HG03135 (cell line): ENCODE data around the gene SLC17A9.
"Not testable (repeated sequence)": the region's sequence is repeated elsewhere in the genome, so short reads cannot be mapped to it uniquely, and the experiment has no call there.

ENCODE experiments used
- ATAC-seq: cut with Tn5 transposase; IDR thresholded peaks from one replicate; pipeline ENCODE4 v1.9.1; 2021; ENCODE audit warnings: mild to moderate bottlenecking, moderate library complexity; ENCODE audit not compliant: unreplicated experiment

Gene SLC17A9

DNA sequence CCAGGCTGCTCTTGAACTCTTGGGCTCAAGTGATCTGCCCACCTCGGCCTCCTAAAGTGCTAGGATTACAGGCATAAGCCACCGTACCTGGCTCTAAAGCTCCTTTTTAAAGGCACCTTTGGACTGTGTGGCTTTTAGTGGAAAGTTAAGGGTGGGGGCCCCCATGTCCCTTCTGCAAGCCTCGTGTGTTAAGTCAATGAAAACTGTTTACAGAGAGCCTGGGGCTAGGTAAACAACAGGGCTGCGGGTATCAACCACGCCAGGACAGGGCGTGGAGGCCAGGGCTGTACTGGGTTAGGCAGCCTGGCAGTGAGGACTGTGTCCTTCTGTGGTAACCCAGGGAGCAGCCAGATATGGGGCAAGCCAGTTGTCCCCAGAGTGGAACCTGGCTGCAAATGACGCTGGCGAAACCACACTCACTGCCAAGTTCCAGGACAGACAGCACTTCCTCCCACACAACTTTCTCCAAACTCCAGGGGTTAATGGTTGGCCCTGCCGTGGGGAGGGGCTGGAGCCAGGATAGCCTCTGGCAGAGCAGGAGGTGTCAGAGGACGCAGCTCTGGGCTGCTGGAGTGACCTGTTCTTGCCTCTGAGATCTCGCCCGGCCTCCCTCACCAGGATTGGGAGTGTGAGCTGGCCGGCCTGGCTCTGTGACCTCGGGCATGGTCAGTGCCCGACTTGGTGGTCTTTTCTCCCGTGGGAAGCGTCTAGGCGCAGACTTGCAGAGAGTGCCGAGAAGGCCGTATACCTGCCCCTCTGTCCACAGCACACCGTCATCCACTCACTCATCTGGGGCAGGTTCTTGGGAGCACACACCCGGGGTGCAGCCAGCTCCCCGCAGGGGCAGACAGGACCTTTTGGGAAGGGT is 3.2 kb downstream of the SLC17A9 start:
- no peak for ATAC-seq

DNA sequence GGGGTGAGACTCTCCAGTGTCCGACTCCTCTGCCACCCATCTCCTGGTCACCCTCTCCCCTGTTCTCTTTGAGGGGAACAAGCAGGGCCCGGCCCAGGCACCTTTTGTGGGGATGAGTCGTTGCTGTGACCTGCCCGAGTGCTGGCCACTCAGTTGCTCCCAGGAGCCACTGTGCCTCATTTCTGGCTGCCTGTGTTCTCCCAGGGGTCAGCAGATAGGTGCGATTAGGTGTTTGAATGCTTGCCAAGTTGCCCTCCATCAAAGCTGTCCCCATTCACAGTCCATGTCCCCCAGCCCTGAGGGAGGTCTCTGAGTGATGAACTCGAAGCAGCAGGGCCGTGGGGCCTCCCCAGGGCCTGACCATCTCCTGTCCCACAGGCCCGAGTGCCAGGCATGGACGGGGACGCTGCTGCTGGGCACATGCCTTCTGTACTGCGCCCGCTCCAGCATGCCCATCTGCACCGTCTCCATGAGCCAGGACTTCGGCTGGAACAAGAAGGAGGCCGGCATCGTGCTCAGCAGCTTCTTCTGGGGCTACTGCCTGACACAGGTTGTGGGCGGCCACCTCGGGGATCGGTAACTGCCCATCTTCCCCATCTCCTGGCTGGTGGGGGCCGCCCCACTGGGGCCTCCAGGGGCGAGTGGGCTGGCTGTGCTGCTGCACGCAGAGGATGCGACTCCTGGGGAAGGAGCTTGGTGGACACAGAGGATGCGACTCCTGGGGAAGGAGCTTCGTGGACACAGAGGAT is 4.1 kb downstream of the SLC17A9 start:
- no peak for ATAC-seq

DNA sequence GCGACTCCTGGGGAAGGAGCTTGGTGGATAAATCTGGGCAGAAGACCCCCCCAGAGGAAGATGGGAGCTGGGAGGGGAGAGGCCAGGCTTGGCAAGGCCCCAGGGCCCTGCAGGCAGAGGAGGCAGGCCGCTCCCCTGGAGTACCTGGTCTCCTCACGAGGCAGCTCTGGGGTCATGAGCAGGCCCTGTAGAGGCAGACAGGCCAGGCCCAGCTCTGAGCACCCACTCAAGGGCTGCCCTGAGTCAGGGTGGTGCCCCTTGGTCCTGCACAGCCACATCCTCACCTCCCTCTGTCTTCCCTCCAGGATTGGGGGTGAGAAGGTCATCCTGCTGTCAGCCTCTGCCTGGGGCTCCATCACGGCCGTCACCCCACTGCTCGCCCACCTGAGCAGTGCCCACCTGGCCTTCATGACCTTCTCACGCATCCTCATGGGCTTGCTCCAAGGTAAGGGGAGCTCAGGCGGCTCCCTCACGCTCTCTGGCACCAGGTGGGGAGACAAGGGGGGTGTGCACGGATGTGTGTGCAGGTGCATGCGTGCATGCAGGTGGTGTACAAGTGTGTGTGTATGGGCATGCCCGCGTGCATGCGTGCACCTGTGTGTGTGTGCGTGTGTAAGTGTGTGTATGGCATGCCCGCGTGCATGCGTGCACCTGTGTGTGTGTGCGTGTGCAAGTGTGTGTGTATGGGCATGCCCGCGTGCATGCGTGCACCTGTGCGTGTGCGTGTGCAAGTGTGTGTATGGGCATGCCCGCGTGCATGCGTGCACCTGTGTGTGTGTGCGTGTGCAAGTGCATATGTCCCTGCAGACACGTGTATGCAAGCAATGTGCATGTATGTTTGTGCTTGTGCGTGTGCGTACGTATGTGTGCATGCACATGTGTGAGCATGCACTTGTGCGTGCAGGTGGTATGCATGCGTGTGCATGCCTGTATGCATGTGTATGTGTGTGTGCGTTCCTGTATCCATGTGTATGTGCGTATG is 4.9 kb downstream of the SLC17A9 start:
- no peak for ATAC-seq

DNA sequence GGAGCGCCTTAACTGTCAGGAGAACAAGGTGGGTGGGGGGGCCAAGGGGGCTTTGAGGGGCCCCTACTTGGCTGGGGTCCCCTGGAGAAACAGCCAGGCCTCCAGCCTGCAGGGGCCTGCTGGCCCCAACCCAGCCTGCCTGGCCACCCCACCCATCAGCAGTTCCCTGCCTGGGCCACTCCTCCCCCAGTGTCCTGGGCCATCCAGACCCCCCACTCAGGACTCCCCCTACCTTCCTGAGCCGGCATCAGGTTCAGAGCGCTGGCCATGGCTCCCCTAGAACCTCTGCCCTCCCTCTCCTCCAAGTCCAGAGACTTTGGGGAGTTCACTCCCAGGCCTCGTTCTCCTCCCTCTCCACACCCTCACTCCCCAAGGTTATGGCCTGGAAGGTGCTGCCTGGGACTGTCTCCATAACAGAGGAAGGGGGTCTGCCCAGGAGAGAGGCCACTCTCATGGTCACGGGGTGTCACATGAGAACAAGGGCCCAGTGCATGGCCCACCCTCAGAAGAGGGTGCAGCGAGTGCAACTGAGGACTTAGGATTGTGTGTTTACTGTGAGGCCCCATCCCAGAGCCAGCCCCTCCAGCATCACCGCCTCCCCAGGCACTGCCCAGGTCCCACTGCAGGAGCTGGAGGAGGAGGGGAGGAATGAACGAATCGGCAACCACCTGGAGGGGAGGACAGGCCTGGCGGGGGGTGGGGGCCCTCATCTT is 6.0 kb downstream of the SLC17A9 start:
- no peak for ATAC-seq

DNA sequence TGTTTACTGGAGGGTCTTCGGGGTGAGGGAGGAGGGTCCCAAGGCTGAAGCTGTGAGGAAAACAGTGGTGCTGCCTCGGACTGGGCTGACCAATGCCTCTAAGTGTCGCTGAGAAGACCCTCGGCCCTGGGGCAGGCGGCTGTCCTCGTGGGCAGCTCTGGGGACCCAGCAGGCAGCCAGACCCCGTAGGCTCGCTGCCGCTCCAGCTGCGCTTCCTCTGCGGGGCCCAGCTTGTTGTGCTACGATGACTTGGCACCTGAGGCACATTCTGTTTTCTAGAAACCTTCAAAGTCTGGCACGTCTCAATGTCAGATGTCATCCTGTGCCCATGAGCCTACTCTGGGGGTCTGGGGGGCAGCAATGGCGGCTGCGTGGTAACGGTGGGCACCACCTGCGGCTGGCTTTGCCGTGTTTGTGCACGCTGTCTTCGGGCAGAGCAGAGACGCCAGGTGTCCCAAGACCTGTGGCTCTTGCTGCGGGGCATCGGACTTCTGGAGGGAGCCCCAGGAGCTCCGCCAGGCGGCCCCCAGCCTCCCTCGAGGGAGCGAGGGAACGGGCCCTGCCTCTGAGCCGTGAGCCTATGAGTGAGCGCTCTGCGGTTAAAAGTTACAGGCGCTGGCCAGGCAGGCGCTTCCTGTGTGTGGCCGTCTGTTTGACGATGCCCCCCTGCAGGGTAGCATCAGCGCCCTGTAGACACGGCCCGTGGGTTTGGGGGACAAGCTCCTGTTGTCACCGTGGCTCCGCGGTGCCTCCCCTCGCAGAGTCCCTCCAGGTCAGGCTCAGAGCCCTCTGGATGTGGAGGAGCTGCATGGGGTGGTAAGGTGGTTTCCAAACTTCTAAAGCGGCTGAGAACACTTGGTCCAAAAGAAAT is 6.8 kb downstream of the SLC17A9 start:
- ATAC-seq = no peak

DNA sequence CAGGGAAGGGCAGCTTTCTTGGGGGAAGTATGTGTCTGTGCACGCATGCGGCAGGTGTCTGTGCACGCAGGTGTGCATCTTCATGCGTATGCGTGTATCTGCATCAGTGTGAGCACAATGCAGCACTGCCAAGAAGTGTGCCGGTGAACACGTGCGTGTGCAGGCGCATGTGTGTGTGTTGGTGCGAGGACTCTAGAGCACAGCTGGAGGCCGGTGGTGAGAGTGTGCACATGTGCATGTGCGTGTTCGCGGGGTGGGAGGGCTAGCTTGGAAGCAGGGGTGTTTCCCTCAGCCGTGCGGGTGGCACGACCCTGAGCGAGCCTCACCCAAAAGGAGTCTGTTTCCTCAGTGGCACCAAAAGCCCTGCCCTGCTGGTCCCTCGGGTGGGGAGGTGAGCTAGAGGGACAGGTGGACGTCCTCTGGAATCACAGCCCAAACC is 7.5 kb downstream of the SLC17A9 start:
- no peak for ATAC-seq

DNA sequence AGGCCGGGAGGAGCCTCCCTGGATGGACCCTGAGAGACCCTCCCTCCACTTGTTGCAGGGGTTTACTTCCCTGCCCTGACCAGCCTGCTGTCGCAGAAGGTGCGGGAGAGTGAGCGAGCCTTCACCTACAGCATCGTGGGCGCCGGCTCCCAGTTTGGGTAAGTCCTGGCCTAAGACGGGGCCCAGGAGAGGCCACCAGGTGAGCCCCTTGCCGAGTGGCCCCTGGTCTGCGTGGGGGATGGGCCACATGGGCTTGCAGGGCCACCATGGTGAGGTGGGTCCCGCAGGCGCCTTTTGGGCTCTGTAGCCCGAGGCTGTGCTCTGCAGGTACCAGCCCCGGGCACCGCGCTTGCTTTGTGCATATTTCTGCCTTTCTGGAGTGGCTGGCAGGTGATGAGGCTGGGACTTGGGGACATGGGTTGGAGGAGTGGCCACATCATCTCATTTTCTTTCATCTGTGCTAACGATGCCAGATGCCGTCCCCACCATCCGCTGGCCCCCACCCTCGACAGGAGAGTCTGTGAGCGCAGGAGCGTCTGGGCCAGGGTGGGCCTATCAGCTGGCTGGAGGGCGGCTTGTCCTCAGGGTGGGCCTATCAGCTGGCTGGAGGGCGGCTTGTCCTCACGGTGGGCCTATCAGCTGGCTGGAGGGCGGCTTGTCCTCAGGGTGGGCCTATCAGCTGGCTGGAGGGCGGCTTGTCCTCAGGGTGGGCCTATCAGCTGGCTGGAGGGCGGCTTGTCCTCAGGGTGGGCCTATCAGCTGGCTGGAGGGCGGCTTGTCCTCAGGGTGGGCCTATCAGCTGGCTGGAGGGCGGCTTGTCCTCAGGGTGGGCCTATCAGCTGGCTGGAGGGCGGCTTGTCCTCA is 8.2 kb downstream of the SLC17A9 start:
- not testable (repeated sequence) for ATAC-seq

DNA sequence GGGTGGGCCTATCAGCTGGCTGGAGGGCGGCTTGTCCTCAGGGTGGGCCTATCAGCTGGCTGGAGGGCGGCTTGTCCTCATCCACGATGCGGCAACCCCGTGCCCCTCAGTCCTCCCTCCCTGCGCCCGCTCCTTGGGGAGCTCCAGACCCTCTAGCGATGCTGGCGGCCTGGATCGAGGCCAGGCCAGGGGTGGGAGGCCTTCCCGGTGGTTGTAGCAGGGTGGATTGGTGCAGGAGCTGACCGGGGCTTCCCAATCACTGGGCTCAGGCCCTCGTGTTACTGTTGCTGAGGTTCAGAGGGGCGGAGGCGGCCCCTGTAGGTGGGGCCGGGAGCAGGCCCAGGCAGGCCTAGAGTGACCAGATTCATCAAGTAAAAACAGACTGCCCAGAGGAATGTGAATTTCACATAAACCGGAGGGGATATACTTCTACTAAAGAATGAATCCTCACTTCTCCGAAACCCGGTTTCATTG is 8.8 kb downstream of the SLC17A9 start:
- no peak for ATAC-seq

DNA sequence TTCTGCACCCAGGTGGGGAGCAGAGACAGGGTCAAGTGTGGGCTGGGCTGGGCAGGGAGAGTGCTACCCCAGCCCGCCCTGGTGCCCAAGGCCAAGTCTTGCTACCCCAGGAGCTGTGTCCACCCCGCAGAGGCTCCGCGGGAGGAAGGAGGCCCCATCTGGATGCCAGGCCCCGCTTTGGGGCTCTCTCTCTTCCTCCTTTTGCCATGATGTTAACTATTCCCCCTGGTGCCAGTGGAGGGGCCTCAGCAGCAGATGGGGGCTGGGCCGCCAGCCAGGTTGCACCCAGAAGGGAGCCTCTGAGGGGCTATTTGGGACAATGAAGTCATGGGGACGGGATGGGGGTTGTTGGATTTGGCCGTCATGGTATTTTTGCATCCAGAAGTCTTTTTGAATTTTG is 9.3 kb downstream of the SLC17A9 start:
- no peak for ATAC-seq

DNA sequence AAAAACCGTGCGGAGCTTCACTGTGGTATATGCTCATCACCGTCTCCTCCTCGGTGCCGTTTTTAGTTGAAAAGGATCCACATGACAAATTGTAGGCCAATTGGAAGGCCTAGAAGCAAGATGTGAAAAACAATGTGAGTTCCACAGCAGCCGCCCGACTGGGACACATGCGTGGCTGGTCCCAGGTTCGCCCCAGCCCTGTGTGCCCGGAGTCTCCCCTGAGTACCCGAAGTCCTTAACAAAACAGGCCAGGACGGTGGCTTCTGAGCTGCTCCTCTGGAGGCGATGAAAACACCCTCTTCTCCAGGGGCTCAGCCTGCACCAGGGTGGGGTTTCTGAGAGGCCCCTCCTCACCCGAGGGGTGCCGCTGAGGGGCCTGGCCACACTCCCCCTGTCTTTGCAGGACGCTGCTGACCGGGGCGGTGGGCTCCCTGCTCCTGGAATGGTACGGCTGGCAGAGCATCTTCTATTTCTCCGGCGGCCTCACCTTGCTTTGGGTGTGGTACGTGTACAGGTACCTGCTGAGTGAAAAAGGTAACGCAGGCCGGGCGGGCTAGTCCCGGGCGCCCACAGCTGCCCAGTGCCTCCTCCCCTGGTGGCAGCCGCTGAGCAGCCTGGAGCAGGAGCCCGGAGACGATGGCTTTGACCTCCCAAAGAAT is 9.8 kb downstream of the SLC17A9 start:
- no peak for ATAC-seq

DNA sequence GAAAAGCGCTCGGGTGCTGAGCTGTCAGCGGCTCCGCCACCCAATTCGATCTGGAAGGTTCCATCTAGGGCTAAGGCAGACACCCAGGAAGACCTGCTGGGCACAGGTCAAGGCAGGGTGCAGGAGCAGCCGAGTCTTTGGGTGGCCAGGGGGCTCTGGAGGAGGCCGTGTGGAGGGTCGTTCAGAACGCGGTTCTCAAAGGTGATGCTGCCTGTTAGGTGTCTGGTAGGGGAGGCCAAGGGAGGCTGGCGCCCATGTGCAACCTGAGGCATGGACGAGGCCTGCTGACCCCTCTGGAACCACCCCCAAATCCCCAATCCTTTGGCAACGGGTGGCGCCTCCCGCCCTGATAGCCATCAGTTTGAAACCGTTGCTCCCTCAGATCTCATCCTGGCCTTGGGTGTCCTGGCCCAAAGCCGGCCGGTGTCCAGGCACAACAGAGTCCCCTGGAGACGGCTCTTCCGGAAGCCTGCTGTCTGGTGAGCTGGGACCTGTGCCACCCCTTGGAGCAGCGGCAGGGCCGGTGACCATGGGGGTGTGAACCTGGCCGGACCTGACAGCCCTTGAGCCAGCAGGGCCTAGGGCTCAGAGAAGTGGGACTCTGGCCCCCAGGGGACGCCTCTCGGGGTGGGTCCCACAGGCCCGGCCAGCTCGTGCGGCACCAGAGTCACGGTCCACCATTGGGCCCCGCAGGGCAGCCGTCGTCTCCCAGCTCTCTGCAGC is 10.5 kb downstream of the SLC17A9 start:
- no peak for ATAC-seq

DNA sequence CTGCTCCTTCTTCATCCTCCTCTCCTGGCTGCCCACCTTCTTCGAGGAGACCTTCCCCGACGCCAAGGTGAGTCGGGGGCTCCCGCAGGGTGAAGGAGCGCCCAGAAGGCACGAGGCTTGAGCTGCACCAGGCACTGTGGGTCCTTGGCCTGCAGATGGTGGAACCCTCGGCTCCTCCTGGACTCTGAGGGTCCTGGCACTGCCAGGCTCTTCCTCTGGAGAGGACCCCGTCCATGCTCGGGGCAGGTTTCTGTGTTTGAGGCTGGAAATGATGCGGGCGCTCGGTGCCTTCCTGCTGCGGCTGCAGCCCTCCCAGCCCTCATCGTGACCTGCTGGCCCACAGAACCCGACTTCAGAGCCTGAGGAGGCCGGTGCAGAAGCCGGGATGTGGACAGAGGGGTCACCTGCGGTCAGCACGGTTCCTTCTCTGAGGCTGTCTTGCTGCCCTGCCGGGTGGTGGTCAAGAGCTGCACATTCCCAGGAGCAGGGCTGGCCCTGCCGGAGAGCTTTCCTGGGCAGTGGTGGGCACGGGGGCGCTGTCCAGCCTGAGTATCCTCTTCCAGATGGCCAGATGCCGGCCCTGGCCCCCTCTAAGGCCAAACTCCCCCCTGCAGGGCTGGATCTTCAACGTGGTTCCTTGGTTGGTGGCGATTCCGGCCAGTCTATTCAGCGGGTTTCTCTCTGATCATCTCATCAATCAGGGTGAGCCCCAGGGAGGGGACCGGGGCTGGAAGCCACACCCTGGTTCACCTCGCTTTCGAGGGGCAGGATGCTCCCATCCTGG is 11.3 kb downstream of the SLC17A9 start:
- no peak for ATAC-seq

DNA sequence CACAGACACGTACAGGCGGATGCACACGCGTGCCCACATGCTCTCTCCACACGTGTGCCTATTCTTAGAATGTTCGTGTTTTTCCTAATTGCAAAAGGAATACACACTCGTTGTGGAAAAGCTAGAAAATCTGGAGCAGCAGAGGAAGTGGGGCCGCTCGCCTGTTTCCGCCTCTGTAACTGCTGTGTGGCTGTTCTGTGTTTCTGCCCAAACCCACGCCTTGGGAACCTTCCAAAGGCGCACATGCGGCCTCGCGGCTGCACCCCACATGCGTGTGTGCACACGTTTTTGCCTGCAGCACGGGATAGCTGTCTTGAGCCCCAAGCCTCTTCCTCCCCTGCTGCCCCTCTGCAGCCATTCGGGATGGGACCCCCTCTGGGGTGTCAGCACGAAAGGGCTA is 12.2 kb downstream of the SLC17A9 start:
- ATAC-seq = no peak

DNA sequence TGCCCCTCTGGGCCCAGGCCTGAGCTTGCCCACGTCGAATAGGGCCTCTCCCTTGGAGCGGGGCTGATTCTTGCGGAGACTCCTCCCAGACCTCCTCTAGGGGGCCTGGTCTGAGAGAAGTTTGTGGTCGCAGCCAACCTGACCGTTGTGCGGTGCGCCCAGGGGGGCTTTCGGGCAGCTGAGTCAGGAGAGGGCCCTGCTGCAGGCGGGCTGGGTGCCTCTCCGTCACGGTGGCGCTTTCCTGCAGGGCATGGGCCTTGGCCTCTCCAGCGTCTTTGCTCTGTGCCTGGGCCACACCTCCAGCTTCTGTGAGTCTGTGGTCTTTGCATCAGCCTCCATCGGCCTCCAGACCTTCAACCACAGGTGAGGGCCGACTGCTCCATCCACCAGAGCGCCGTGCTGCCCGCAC is 12.9 kb downstream of the SLC17A9 start:
- ATAC-seq = no peak

DNA sequence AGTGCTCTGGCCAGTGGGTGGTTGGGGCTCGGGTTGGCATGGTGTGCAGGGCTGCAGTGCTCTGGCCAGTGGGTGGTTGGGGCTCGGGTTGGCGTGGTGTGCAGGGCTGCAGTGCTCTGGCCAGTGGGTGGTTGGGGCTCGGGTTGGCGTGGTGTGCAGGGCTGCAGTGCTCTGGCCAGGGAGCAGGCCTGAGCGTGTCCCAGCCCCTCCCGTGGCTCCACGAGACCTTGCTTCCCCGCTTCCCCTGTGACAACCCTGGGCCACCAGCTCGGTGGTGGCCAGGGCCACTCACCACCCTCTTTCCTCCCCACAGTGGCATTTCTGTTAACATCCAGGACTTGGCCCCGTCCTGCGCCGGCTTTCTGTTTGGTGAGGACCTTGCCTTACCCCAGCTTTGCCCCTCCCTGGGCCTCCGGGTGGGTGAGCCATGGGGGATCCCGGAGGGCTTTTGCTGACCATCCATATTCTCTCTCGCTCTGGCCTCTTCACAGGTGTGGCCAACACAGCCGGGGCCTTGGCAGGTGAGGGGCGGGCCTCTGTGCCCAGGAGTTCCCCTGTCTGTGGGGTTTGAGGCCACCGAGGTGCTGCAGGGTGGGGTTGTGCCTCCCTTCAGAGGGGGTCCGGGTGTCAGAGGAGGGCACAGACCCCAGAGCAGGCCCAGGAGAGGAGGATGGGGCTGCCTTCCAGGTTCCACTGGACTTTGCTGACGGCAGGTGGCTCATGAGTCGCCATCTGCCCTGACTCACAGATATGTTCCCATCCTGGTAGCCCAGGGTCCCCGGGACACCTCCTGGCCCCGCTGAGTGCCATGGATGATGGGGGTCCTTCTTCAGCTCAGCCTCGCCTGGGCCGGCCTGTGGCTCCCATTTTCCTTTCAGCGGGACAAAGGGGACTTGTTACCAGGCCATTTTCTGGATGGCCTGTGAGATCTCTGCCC is 14.0 kb downstream of the SLC17A9 start:
- ATAC-seq = no peak
